HG02571 (cell line): ENCODE data around the gene DDIT3.

Experiments
- ATAC-seq: cut with Tn5 transposase; IDR thresholded peaks from one replicate; pipeline ENCODE4 v1.9.1; 2021; ENCODE audit warnings: mild to moderate bottlenecking, moderate library complexity; ENCODE audit not compliant: unreplicated experiment

The DDIT3 gene

GRCh38 chr12:57487597-57488401 lies 32.5 kb downstream of the DDIT3 start, which contains the start of gene MARS1:
TSS of gene MARS1 (plus strand) at chr12:57488068. CDS start at chr12:57488091, 23 bp downstream.
- peak; percentile 97 for ATAC-seq

GRCh38 chr12:57487055-57487596 lies 33.2 kb downstream of the DDIT3 start:
- ATAC-seq, result no peak

GRCh38 chr12:57485695-57486094 lies 34.6 kb downstream of the DDIT3 start:
- no peak for ATAC-seq

- ATAC-seq, result no peak
Measured at GRCh38 chr12:57483466-57483865, 36.8 kb downstream of the DDIT3 start.

GRCh38 chr12:57481671-57482070 lies 38.6 kb downstream of the DDIT3 start:
- ATAC-seq, result no peak

- ATAC-seq, result no peak
Measured at GRCh38 chr12:57479376-57480115, 40.8 kb downstream of the DDIT3 start, which contains the start of gene ARHGAP9. TSS of gene ARHGAP9 (minus strand) at chr12:57479866. CDS start at chr12:57479406, 460 bp downstream.

- ATAC-seq, result no peak
Measured at GRCh38 chr12:57479043-57479375, 41.3 kb downstream of the DDIT3 start.

GRCh38 chr12:57477710-57478681 lies 42.3 kb downstream of the DDIT3 start:
- ATAC-seq, result no peak

GRCh38 chr12:57476993-57477709 lies 43.2 kb downstream of the DDIT3 start:
- ATAC-seq, result no peak

- ATAC-seq, result peak; percentile 42
Measured at GRCh38 chr12:57476162-57476992, 43.9 kb downstream of the DDIT3 start.

GRCh38 chr12:57475271-57476161 lies 44.8 kb downstream of the DDIT3 start:
- ATAC-seq, result no peak

GRCh38 chr12:57474862-57475261 lies 45.5 kb downstream of the DDIT3 start:
- ATAC-seq, result no peak

- no peak for ATAC-seq
Measured at GRCh38 chr12:57474430-57474829, 45.9 kb downstream of the DDIT3 start.

GRCh38 chr12:57473886-57474285 lies 46.4 kb downstream of the DDIT3 start:
- ATAC-seq, result no peak

- no peak for ATAC-seq
Measured at GRCh38 chr12:57473392-57473791, 46.9 kb downstream of the DDIT3 start.

- no peak for ATAC-seq
Measured at GRCh38 chr12:57472391-57472790, 47.9 kb downstream of the DDIT3 start.

- no peak for ATAC-seq
Measured at GRCh38 chr12:57471661-57472060, 48.7 kb downstream of the DDIT3 start.
